ENCODE measurements around the gene PDE8B. TPM values are rescaled to one million over a fixed set of nuclear protein-coding genes. Genes with fewer than 3 reads are reported as not detected.

The PDE8B gene
- total RNA-seq, 1 experiment from 2014 or later: 1.8 TPM

DNA sequence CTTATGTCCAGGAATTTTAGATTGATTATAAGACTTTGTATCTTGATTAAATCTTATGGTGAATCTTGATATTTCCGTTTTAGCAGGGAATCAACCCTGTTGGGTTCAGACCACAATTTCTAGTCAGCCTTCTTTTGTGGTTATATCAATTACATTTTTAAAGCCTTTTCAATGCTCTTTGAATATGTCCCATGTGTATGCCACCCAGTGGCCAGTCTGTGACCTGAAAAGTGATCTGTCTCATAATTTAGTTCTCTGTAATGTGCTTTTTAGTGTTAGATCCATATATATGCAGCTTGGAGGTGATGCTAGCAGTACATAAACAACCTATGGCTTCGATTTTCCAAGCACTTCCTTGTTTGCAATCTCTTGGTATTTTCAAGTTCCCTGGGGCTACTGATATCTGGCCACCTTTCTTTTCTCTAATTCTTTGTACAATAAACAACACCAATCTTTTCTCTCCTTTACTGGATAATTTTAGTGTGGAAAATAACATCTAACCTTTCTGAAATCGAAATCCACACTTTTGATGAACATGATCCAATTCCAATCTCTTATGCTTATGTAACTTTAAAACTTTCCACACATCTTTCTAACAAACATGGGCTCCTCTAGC lies 28.8 kb downstream of the PDE8B start:
- intact Hi-C loops (cut with micrococcal nuclease; ENCODE audit: unreplicated experiment): loop anchor here (1.0 kb wide), 1 partner anchor 95 kb away; no protein-coding TSS in a partner anchor
- no peaks in the 10 kb centered on the region for H3K79me2 ChIP-seq (ENCODE audit: low read depth)
- no peak overlapping the region for H3K4me2 ChIP-seq
- no peaks in the 10 kb centered on the region for H3K36me3 ChIP-seq (ENCODE audit: low read depth)
- no peaks in the 10 kb centered on the region for H3K27me3 ChIP-seq (ENCODE audit: insufficient read depth, low read depth)
- ChIA-PET POLR2A (ENCODE audit: unreplicated experiment) (no interaction called here), CTCF (interaction anchor here (0.7 to 1.9 kb wide), 2 partner anchors 92 to 97 kb away, joined by 4 to 5 read pairs; no protein-coding TSS in a partner anchor)
- H3F3A ChIP-seq (ENCODE audit: insufficient read depth, low read depth): no peaks in the 10 kb centered on the region
- no peaks in the 10 kb centered on the region for H4K20me1 ChIP-seq (ENCODE audit: insufficient read depth)
- peak in 1 of 2 experiments; percentile 14 for DNase-seq
- TF ChIP-seq, protein P1, sequence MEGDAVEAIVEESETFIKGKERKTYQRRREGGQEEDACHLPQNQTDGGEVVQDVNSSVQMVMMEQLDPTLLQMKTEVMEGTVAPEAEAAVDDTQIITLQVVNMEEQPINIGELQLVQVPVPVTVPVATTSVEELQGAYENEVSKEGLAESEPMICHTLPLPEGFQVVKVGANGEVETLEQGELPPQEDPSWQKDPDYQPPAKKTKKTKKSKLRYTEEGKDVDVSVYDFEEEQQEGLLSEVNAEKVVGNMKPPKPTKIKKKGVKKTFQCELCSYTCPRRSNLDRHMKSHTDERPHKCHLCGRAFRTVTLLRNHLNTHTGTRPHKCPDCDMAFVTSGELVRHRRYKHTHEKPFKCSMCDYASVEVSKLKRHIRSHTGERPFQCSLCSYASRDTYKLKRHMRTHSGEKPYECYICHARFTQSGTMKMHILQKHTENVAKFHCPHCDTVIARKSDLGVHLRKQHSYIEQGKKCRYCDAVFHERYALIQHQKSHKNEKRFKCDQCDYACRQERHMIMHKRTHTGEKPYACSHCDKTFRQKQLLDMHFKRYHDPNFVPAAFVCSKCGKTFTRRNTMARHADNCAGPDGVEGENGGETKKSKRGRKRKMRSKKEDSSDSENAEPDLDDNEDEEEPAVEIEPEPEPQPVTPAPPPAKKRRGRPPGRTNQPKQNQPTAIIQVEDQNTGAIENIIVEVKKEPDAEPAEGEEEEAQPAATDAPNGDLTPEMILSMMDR (conservative IDR thresholded peaks at IDR 0.05): peak; percentile 68
- no peak for TF ChIP-seq EZH2 (IDR thresholded peaks at IDR 0.05; ENCODE audit: low read depth)
- H3K9me3 ChIP-seq (ENCODE audit: insufficient read depth, low read depth): no peaks in the 10 kb centered on the region
- no peaks in the 10 kb centered on the region for H3K4me1 ChIP-seq (replicated peaks; ENCODE audit: insufficient read depth)
- no TSS peak for BruUV-seq (replicated peaks)
- H2AFZ ChIP-seq: no peak overlapping the region
- no peaks in the 10 kb centered on the region for H3K9me2 ChIP-seq (ENCODE audit: insufficient read depth)
- no peak overlapping the region for H3K4me3 ChIP-seq
- no peak overlapping the region for H3K27ac ChIP-seq

DNA sequence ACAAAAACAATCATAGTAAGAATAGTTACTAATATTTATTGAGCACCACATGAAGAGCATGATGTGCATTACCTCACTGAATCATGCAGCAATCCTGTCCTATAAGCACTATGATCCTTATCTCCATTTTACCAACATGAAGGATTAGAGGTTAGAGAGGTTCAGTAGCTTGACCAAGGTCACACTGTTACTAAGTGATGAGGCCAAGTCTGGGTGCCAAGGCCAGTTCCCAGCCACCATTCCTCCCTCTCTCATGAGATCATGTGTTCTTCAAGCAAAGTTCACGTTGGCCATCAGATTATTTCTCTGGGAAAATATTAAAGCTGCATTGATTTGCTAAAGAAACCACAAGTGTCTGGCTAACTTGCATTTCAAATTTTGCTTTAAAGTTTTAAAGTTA lies 31.0 kb downstream of the PDE8B start:
- no peak for DNase-seq
- POLR2A ChIA-PET (ENCODE audit: unreplicated experiment): no interaction called here
- BruUV-seq (replicated peaks): no TSS peak
- H3K4me2 ChIP-seq: no peak overlapping the region
- intact Hi-C loops (cut with micrococcal nuclease; ENCODE audit: unreplicated experiment): no loop called here
- H3K4me1 ChIP-seq (replicated peaks; ENCODE audit: insufficient read depth): no peaks in the 10 kb centered on the region
- TF ChIP-seq EZH2 (IDR thresholded peaks at IDR 0.05; ENCODE audit: low read depth): no peak
- TF ChIP-seq, protein P1 (conservative IDR thresholded peaks at IDR 0.05): no peak
- CTCF ChIA-PET: no interaction called here
- H3K27me3 ChIP-seq (ENCODE audit: insufficient read depth, low read depth): no peaks in the 10 kb centered on the region
- no peaks in the 10 kb centered on the region for H3K9me3 ChIP-seq (ENCODE audit: insufficient read depth, low read depth)
- no peaks in the 10 kb centered on the region for H3F3A ChIP-seq (ENCODE audit: insufficient read depth, low read depth)
- no peak overlapping the region for H3K27ac ChIP-seq
- H3K36me3 ChIP-seq (ENCODE audit: low read depth): no peaks in the 10 kb centered on the region
- H3K9me2 ChIP-seq (ENCODE audit: insufficient read depth): no peaks in the 10 kb centered on the region
- no peak overlapping the region for H3K4me3 ChIP-seq
- H4K20me1 ChIP-seq (ENCODE audit: insufficient read depth): no peaks in the 10 kb centered on the region
- no peak overlapping the region for H2AFZ ChIP-seq
- H3K79me2 ChIP-seq (ENCODE audit: low read depth): no peaks in the 10 kb centered on the region

DNA sequence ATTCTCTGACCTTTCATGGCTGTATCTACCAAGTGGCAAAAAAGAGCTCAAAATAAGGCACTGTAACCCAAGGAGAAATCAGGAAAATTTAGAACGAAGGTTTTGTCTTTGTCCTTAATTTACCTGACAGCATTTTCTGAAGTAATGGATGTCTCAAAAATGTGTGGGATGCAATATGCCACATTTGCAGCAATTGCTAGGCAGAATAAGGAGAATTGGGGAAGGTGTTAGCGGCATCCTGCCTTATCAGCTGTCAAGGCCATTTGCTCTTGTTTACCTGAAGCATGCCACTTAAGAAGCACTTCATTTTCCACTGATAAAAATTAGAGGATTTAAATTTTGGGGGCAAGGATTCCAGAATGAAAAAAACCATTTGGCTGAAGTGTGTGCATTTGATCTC lies 39.0 kb downstream of the PDE8B start:
- no peaks in the 10 kb centered on the region for H3K9me2 ChIP-seq (ENCODE audit: insufficient read depth)
- H3K36me3 ChIP-seq (ENCODE audit: low read depth): no peaks in the 10 kb centered on the region
- no peaks in the 10 kb centered on the region for H3K79me2 ChIP-seq (ENCODE audit: low read depth)
- BruUV-seq (replicated peaks): no TSS peak
- no peaks in the 10 kb centered on the region for H3K9me3 ChIP-seq (ENCODE audit: insufficient read depth, low read depth)
- H3K4me1 ChIP-seq (replicated peaks; ENCODE audit: insufficient read depth): no peaks in the 10 kb centered on the region
- no peak overlapping the region for H3K4me3 ChIP-seq
- H3K4me2 ChIP-seq: no peak overlapping the region
- DNase-seq: no peak
- H2AFZ ChIP-seq: no peak overlapping the region
- H3K27me3 ChIP-seq (ENCODE audit: insufficient read depth, low read depth): peaks cover 5% of the 10 kb centered on the region; the same call in 1 of the 2 replicates
- no peaks in the 10 kb centered on the region for H4K20me1 ChIP-seq (ENCODE audit: insufficient read depth)
- ChIA-PET POLR2A (ENCODE audit: unreplicated experiment) (no interaction called here), CTCF (no interaction called here)
- TF ChIP-seq EZH2 (IDR thresholded peaks at IDR 0.05; ENCODE audit: low read depth): no peak
- TF ChIP-seq, protein P1 (conservative IDR thresholded peaks at IDR 0.05): no peak
- no peaks in the 10 kb centered on the region for H3F3A ChIP-seq (ENCODE audit: insufficient read depth, low read depth)
- H3K27ac ChIP-seq: no peak overlapping the region
- intact Hi-C loops (cut with micrococcal nuclease; ENCODE audit: unreplicated experiment): no loop called here
